ENCODE results near the gene CLMN. TPM values are rescaled to one million over a fixed set of nuclear protein-coding genes. Genes with fewer than 3 reads are reported as not detected.

The CLMN gene
- total RNA-seq, 2 experiments from 2014 or later = 0.27 to 0.67 TPM

DNA sequence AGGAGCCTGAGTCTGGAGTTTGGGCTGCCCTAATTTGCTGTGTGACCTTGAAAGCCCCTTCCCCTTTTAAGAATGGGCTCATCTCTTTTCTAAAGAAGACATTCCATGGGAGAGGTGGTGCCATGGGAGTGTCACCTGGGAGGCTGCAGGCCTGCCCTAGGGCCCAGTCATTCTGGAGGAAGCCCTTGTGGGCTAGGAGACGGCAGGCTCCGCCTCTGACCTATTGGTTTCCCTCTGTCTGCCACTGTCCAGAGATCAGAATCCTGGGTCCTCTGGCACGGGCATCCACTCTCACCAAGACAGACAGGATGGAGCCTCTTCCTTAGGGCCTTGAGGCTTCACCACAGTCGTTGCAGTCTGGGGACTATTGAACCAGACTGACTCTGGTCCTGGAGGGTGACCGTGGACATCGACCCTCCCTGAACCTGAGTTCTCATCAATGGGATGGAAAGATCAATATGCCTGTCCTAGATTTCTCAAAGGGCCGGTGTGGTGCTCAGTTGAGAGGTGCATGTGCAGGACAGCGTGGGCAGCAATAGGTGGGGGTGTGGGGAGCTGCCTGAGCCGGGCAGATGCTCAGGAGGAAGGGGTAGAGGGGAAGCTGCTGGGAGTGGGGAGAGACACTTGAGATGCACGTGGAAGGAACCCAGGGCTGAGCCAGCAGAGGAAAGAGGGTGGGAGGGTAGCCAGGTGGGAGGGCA is 12.2 kb upstream of the CLMN start:
- Histone ChIP-seq H3K9me3 (ENCODE audit: control insufficient read depth in 1 of 2, insufficient read depth in 1 of 2, low read length in 2 of 2) (peaks cover 0 to 6% of the 10 kb centered on the region in 2 experiments), H3K4me3 (ENCODE audit: low read length) (no peak overlapping the region), H3K27me3 (ENCODE audit: control insufficient read depth in 1 of 2, insufficient read depth in 2 of 2, low read length in 2 of 2) (peaks cover 0 to 2% of the 10 kb centered on the region in 2 experiments), H3K4me1 (ENCODE audit: insufficient read depth, low read length) (no peaks in the 10 kb centered on the region), H3K27ac (ENCODE audit: low read depth in 1 of 2, low read length in 2 of 2) (no peak overlapping the region), H3K36me3 (ENCODE audit: insufficient read depth, low read length) (no peaks in the 10 kb centered on the region)
- intact Hi-C loops (cut with DNase I, micrococcal nuclease) = no loop called here
- ChIA-PET CTCF (no interaction called here), POLR2A (no interaction called here)
- H3K27ac Mint-ChIP-seq = no peak overlapping the region
- no peaks in the 10 kb centered on the region for H3K4me1 Mint-ChIP-seq (ENCODE audit: low read depth)
- no peaks in the 10 kb centered on the region for H3K9me3 Mint-ChIP-seq
- H3K27me3 Mint-ChIP-seq = peaks cover 30% of the 10 kb centered on the region
- DNase-seq = no peak
- no peaks in the 10 kb centered on the region for H3K36me3 Mint-ChIP-seq (ENCODE audit: low read depth)
- no peak overlapping the region for H3K4me3 Mint-ChIP-seq
- no peak for TF ChIP-seq CTCF (IDR thresholded peaks at IDR 0.05)
- ATAC-seq (ENCODE audit: poor library complexity) = no peak

DNA sequence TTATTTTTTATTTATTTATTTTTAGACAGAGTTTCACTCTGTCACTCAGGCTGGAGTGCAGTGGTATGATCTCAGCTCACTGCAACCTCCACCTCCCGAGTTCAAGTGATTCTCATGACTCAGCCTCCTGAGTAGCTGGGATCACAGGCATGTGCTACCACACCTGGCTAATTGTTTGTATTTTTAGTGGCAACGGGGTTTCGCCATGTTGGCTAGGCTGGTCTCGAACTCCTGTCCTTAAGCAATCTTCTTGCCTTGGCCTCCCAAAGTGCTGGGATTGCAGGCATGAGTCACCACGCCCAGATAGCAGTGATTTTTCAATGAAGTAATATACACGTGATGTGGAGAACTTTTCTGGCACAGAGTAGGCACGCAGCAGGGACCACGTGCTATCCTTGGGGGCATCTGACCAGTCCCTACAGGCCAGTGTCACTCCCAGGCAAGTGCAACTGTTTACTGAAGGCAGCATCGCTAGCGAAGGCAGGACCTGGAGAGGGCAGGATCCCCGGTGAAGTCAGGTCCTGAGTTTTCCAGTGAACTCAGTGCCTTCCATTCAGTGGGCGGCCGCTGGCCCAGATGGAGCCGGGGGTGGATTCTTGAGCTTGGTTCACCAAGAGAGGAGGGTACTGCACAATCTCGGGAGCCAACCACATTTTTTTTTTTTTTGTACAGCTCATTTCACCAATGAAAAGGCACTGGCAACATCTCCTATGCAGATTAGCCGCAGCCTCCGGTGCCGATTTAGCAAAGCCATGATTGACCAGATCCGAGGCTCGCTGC is 11.1 kb upstream of the CLMN start:
- Mint-ChIP-seq H3K36me3 (ENCODE audit: low read depth) (no peaks in the 10 kb centered on the region), H3K27me3 (peaks cover 20% of the 10 kb centered on the region), H3K27ac (no peak overlapping the region), H3K4me3 (no peak overlapping the region), H3K4me1 (ENCODE audit: low read depth) (no peaks in the 10 kb centered on the region), H3K9me3 (no peaks in the 10 kb centered on the region)
- ATAC-seq (ENCODE audit: poor library complexity) (no peak), DNase-seq (no peak)
- intact Hi-C loops (cut with DNase I, micrococcal nuclease) = no loop called here
- H3K36me3 ChIP-seq (ENCODE audit: insufficient read depth, low read length) = no peaks in the 10 kb centered on the region
- H3K27me3 ChIP-seq (ENCODE audit: control insufficient read depth in 1 of 2, insufficient read depth in 2 of 2, low read length in 2 of 2) = peaks cover 0 to 2% of the 10 kb centered on the region in 2 experiments
- peaks cover 0 to 5% of the 10 kb centered on the region in 2 experiments for H3K9me3 ChIP-seq (ENCODE audit: control insufficient read depth in 1 of 2, insufficient read depth in 1 of 2, low read length in 2 of 2)
- ChIA-PET POLR2A (no interaction called here), CTCF (no interaction called here)
- H3K4me1 ChIP-seq (ENCODE audit: insufficient read depth, low read length) = no peaks in the 10 kb centered on the region
- no peak overlapping the region for H3K27ac ChIP-seq (ENCODE audit: low read depth in 1 of 2, low read length in 2 of 2)
- TF ChIP-seq CTCF (IDR thresholded peaks at IDR 0.05) = no peak
- no peak overlapping the region for H3K4me3 ChIP-seq (ENCODE audit: low read length)

GRCh38 chr14:95329941-95330340 is 10.2 kb upstream of the CLMN start:
- H3K27ac ChIP-seq (ENCODE audit: low read depth in 1 of 2, low read length in 2 of 2) = no peak overlapping the region
- no peaks in the 10 kb centered on the region for H3K9me3 Mint-ChIP-seq
- no peak for TF ChIP-seq CTCF (IDR thresholded peaks at IDR 0.05)
- H3K27me3 Mint-ChIP-seq = peaks cover 12% of the 10 kb centered on the region
- ChIA-PET CTCF (no interaction called here), POLR2A (no interaction called here)
- H3K27me3 ChIP-seq (ENCODE audit: control insufficient read depth in 1 of 2, insufficient read depth in 2 of 2, low read length in 2 of 2) = peaks cover 0 to 2% of the 10 kb centered on the region in 2 experiments
- DNase-seq (no peak), ATAC-seq (ENCODE audit: poor library complexity) (no peak)
- H3K9me3 ChIP-seq (ENCODE audit: control insufficient read depth in 1 of 2, insufficient read depth in 1 of 2, low read length in 2 of 2) = peaks cover 0 to 3% of the 10 kb centered on the region in 2 experiments
- H3K4me1 ChIP-seq (ENCODE audit: insufficient read depth, low read length) = no peaks in the 10 kb centered on the region
- H3K4me1 Mint-ChIP-seq (ENCODE audit: low read depth) = no peaks in the 10 kb centered on the region
- H3K4me3 Mint-ChIP-seq = no peak overlapping the region
- intact Hi-C loops (cut with DNase I, micrococcal nuclease) = no loop called here
- H3K36me3 ChIP-seq (ENCODE audit: insufficient read depth, low read length) = no peaks in the 10 kb centered on the region
- H3K27ac Mint-ChIP-seq = no peak overlapping the region
- H3K36me3 Mint-ChIP-seq (ENCODE audit: low read depth) = no peaks in the 10 kb centered on the region
- no peak overlapping the region for H3K4me3 ChIP-seq (ENCODE audit: low read length)
